A549 treated with AZD9567 at 1 μM for 4 hours (cell line): ENCODE results near the gene ZNF430. TPM values are rescaled to one million over a fixed set of nuclear protein-coding genes. Genes with fewer than 3 reads are reported as not detected.

Experiments
- total RNA-seq: library from RNA; stranded (reverse); fragments of 200-300 nt; extraction: Qiagen RNA extraction; gene quantifications from 5 replicates; pipeline ENCODE4 v1.2.3, GENCODE V29; 2022; ENCODE audit not compliant: insufficient read depth

Gene ZNF430
- total RNA-seq, result 1.6 to 2.7 TPM (median 2.1 TPM) in 5 replicates

DNA sequence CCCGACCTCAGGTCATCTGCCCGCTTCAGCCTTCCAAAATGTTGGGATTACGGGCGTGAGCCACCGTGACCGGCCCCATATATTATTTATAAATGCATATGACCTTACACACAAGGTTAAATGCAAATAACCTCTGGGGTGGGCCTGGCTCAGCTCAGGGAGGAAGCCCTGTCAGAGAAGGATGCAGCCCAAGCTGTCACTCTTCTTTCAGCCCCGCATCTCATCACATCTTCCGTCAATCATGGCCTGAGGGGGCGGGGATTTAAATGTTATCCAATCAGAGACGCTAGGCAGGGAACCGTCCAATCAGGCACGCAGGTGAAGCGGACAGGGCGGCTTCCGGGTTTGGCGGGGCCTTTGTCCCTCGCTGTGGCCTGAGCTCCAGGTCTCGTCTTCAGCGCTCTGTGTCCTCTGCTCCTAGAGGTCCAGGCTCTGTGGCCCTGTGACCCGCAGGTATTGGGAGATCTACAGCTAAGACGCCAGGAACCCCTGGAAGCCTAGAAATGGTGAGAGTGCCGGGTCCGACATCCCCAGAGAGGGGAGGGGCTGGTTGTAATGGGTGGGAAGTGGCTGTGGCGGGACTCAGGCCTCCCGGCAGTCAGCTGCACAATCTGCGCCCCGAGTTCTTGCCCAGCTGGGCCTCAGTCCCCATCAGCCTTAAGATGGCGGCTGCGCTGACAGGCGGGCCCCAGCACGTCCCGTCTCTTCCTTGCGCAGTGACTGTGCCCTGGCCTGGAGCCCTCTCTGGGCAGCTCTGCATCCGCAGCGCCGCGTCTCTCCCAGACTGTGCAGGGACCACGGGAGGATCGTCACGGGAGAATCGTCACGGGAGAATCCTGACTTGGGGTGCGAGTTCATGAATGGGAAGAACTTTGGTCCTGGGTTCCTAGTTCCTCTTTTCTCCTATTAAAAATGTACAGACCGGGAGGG lies at the start of gene ZNF430:
Gene ZNF430, plus strand, starts transcription at position 360 of the 930 bp plus-strand sequence. Its CDS starts 144 bp downstream, at position 504.

GRCh38 chr19:21082011-21082975 lies 61.8 kb downstream of the ZNF430 start, which contains the start of gene ZNF714:
Gene ZNF714 (plus strand): TSS chr19:21082203. CDS start chr19:21098269, 16,066 bp downstream.

Other genes with a start within 250 kb of the ZNF430 start
- gene ZNF66, start 244.4 kb upstream of the ZNF430 start, total RNA-seq, result not detected in 5 replicates
- gene ZNF85, start 97.4 kb upstream of the ZNF430 start, total RNA-seq, result 0.03 to 0.09 TPM (median 0.08 TPM) in 4 of 5 replicates, not detected in the other
- 2.9 to 5.0 TPM (median 3.7 TPM) in 5 replicates for gene ZNF714, start 61.5 kb downstream of the ZNF430 start, total RNA-seq
- gene ZNF431, start 121.4 kb downstream of the ZNF430 start, total RNA-seq, result 3.1 to 5.3 TPM (median 4.5 TPM) in 5 replicates